ENCODE measurements around the gene TTPAL. TPM values are rescaled to one million over a fixed set of nuclear protein-coding genes. Genes with fewer than 3 reads are reported as not detected.

The TTPAL gene
- total RNA-seq, 1 experiment from 2014 or later: 11.3 TPM

DNA sequence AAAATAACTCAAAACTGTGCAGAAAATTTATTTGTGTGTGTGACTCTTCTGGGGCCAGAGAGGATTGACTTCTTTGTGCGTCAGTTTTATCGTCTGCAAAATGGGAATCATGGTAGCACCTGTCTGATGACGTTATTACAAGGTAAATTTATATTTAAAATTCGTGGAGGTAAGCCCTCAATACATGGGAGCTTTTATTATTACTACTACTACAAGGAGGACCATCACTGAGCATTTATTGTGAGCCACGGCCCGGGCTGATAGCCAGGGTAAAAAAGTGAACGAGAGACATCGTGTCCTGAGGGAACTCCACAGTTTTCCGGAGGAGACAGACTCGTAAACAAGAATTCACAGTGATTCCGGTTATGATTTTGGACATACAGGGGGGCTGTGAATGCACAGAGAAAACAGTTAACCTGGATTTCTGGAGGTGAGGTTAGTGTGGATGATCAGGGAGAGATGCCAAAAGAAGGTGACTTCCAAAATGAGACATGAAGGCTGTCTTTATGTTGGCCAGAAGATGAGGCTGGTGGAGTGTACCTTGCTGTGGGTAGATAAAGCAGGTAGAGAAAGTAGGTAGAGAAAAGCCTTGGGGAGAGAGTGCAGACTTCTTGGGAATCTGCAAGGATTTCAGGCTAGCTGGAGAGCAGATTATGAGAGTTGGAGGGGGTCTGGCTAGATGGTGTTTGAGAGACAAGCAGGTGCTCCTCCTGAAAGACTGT, 56.7 kb downstream of the TTPAL start:
- no peak for DNase-seq (ENCODE audit: extremely low read depth, low read depth)

DNA sequence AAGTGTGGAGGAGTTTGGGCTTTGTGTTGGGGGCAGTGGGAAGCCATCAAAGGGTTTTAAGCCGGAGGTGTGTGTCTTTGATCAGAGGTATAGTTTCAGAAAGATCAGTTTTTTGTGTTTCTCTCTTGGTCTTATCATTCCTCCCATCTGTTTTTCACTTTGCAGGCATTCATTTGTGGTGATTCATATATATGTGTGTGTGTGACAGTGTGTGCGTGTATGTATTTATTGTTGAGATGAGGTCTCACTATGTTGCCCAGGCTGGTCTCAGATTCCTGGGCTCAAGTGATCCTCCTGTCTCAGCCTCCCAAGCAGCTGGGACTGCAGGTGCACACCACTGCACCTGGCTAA, 57.3 kb downstream of the TTPAL start:
- no peak for DNase-seq (ENCODE audit: extremely low read depth, low read depth)

DNA sequence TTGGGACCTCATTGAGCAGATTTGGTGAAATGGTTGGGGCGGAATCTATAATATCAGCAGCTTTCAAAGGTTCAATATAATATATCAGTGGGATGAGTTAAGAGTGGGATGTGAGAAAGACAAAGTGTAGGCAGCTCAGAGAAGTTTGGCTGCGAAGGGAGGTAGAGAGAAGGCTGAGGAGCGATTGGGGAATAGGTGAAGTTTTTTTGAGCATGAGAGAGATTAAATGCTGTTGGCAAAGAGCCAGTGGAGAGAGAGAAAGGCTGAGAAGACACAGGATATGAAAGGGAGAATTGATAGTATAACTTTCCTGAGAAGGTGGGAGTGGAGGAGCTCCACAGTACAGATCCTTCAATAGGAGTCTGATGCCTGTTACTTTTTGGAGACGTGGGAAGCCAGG, 58.3 kb downstream of the TTPAL start:
- no peak for DNase-seq (ENCODE audit: extremely low read depth, low read depth)

DNA sequence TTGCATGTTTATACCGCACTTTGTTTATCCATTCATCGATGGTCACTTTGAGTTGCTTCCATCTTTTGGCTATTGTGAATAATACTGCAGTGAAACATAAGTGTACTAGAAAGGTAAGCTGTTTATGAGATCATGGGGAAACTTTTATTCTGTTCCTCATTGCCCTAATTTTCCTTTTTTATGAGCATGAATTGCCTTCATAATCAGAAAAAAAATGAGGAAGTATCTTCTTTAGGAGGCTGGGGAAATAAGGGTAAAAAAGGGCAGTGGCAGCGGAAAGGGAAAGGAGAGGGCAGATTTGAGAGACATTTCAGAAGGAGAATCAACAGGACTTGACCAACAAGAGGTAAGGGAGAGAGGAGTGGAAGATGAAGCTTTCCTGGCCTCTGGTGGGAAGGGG, 60.5 kb downstream of the TTPAL start:
- DNase-seq (ENCODE audit: extremely low read depth, low read depth): no peak

DNA sequence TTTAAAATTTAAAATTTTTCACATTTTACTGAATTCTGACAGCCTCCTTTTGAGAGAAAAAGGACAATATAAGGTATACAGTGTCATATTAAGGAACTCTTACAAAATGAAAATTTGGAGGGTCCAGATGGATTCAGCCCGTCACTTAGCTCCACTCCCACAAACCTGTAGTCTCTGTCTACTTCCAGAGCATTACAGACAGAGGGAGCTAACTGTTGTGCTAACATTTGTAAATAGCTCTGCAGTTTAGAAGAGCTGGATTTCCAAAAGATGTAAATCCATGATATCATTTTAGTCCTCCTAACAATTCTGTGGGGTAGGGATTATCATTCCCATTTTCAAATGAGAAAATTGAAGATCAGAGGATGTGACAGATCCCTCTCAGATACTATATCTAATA, 62.3 kb downstream of the TTPAL start:
- DNase-seq (ENCODE audit: extremely low read depth, low read depth): no peak

DNA sequence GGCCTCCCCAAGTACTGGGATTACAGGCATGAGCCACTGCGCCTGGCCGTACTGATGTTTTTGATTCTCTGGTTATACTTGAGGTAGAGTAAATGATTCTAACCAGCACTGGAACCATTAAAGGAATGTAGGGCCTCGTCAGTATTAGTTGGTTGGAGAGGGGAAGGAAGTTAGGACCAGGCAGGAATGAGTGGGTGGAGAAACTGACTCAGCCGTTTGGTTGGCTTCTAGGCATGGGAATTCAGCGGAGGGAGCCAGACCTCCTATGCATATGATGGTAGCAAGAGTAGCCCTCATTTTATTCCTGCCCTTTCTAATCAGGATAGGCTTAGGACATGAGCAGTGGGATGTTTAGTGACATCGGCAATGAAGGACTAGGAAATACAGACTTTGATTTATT, 65.2 kb downstream of the TTPAL start:
- no peak for DNase-seq (ENCODE audit: extremely low read depth, low read depth)

DNA sequence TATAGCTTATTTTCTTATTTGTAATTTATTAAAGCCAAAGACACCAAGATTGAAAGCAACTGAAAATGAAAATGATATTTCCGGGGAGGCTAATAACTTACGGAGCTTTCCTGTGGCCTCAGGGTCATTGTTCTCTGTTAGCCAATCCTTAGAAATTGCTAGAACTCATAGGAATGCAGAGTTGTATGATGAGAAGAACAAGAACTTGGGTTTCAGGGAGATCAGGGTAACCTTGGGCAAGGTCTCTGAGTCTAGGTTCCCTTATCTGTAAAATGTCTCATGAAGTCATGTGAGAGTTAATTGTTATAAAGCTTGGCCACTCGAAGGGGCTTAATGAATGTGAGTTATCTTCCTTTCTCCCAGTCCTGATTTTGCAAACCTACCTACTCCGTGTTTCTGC, 66.3 kb downstream of the TTPAL start:
- DNase-seq (ENCODE audit: extremely low read depth, low read depth): no peak

DNA sequence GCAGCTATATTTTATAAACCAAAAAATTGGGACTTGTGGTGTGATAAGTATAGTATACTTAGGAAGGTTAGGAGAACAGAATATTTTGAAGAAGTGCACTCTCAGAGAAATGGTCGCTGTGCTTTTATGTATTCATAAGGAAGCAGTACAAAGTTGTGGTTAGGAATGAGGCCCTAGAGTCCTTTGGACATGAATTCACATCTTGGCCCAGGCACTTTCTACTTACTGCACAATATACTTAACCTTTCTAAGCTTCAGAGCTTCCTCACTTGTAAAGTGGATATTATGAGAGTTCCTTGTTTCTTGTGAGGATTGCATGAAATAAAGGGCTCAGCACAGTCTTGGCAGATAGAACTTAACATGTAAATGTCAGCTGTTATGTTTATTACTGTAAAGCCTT, 67.2 kb downstream of the TTPAL start:
- DNase-seq (ENCODE audit: extremely low read depth, low read depth): no peak

DNA sequence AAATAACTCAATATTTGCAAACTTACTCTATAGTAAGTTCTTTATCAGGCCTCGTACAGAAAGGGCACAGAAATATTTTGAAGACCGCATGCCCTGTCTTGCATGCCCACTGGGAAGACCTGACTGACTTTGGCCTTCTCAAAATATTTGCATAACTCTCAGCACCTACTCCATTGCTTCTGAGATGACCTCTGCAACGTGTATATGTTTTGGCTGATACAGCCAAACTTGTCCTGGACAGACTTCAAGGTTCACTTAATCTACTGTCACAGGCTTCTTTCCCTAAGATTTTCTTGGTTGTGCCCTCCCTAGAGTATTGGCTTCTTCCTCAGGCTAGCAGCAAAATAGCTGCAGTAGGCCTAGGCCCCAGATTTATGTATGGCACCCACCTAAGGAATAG, 67.7 kb downstream of the TTPAL start:
- DNase-seq (ENCODE audit: extremely low read depth, low read depth): no peak

Small RNAs within 50 kb of the gene (small RNA-seq; reads per million reads assigned to genes)
- 0.25 to 6.8 reads per million in 2 experiments for gene RPL37AP1

Other genes with a start within 250 kb of the TTPAL start
- gene GDAP1L1, start 228.6 kb upstream of the TTPAL start, total RNA-seq (2014; rRNA removed; shearing (Covaris generic)): not detected in 2 replicates
- gene FITM2, start 164.7 kb upstream of the TTPAL start, total RNA-seq (2014; rRNA removed; shearing (Covaris generic)): 13.0 and 14.3 TPM in 2 replicates
- not detected in 2 replicates for gene R3HDML, start 138.8 kb upstream of the TTPAL start, total RNA-seq (2014; rRNA removed; shearing (Covaris generic))
- gene HNF4A, start 120.2 kb upstream of the TTPAL start, total RNA-seq (2014; rRNA removed; shearing (Covaris generic)): 0.12 TPM in 1 of 2 replicates, not detected in the other
- gene SERINC3, start 46.2 kb downstream of the TTPAL start, total RNA-seq (2014; rRNA removed; shearing (Covaris generic)): 129 and 130 TPM in 2 replicates
- 28.0 and 28.7 TPM in 2 replicates for gene PKIG, start 106.7 kb downstream of the TTPAL start, total RNA-seq (2014; rRNA removed; shearing (Covaris generic))
- gene ADA, start 175.8 kb downstream of the TTPAL start, total RNA-seq (2014; rRNA removed; shearing (Covaris generic)): 5.2 and 7.2 TPM in 2 replicates
- 5.3 and 8.1 TPM in 2 replicates for gene CCN5, start 239.5 kb downstream of the TTPAL start, total RNA-seq (2014; rRNA removed; shearing (Covaris generic))

Data from NCI-H460 (cell line).